Endometrial microvascular endothelial cells (primary cell): ENCODE measurements around the gene SIK3. TPM values are rescaled to one million over a fixed set of nuclear protein-coding genes. Genes with fewer than 3 reads are reported as not detected.
"Not testable (repeated sequence)": the region's sequence is repeated elsewhere in the genome, so short reads cannot be mapped to it uniquely, and the experiment has no call there.

Experiments
- in situ Hi-C: cut with HindIII; loops from 2 replicates; pipeline ENCODE4 v1.10.0; 2017; ENCODE audit warnings: low sequenced_read_pairs, low pct_unique_long_range_greater_than_20kb; ENCODE audit errors: inconsistent ontology term
- total RNA-seq: library from RNA; depleted of rRNA; stranded (reverse); fragments of >200 nt; gene quantifications from one replicate; pipeline ENCODE4 v1.2.3, GENCODE V29; 2015; ENCODE audit errors: inconsistent ontology term

The SIK3 gene
- total RNA-seq, 1 donor from 2014 or later = 7.9 TPM

GRCh38 chr11:117057727-117058126, 40.5 kb downstream of the SIK3 start:
- in situ Hi-C loops = no loop called here

- in situ Hi-C loops = no loop called here
These were observed 40.9 kb downstream of the SIK3 start for GRCh38 chr11:117057317-117057716.

- in situ Hi-C loops = no loop called here
These were observed 42.8 kb downstream of the SIK3 start for GRCh38 chr11:117055469-117055868.

- in situ Hi-C loops = no loop called here
These were observed 43.8 kb downstream of the SIK3 start for GRCh38 chr11:117054382-117054781.

- in situ Hi-C loops = no loop called here
These were observed 45.8 kb downstream of the SIK3 start for GRCh38 chr11:117052196-117053149.

- in situ Hi-C loops = not testable (repeated sequence)
These were observed 48.1 kb downstream of the SIK3 start for GRCh38 chr11:117050121-117050520.

GRCh38 chr11:117046627-117047026, 51.6 kb downstream of the SIK3 start:
- in situ Hi-C loops = not testable (repeated sequence)

- in situ Hi-C loops = no loop called here
These were observed 52.3 kb downstream of the SIK3 start for GRCh38 chr11:117045956-117046355.

GRCh38 chr11:117045196-117045595, 53.0 kb downstream of the SIK3 start:
- in situ Hi-C loops = no loop called here

- in situ Hi-C loops = no loop called here
These were observed 53.8 kb downstream of the SIK3 start for GRCh38 chr11:117044287-117045035.

GRCh38 chr11:117042689-117043088, 55.5 kb downstream of the SIK3 start:
- in situ Hi-C loops = no loop called here

- in situ Hi-C loops = no loop called here
These were observed 58.3 kb downstream of the SIK3 start for GRCh38 chr11:117039900-117040299.

- in situ Hi-C loops = no loop called here
These were observed 59.0 kb downstream of the SIK3 start for GRCh38 chr11:117039270-117039669.

GRCh38 chr11:117037975-117038350, 60.3 kb downstream of the SIK3 start:
- in situ Hi-C loops = no loop called here

GRCh38 chr11:117037279-117037974, 60.8 kb downstream of the SIK3 start:
- in situ Hi-C loops = no loop called here

GRCh38 chr11:117034901-117035300, 63.3 kb downstream of the SIK3 start:
- in situ Hi-C loops = no loop called here

GRCh38 chr11:117026593-117027330, 71.5 kb downstream of the SIK3 start:
- in situ Hi-C loops = no loop called here

- in situ Hi-C loops = not testable (repeated sequence)
These were observed 74.5 kb downstream of the SIK3 start for GRCh38 chr11:117023707-117024106.

- in situ Hi-C loops = no loop called here
These were observed 75.0 kb downstream of the SIK3 start for GRCh38 chr11:117023178-117023577.
